ENCODE measurements around the gene LARGE1.

DNA sequence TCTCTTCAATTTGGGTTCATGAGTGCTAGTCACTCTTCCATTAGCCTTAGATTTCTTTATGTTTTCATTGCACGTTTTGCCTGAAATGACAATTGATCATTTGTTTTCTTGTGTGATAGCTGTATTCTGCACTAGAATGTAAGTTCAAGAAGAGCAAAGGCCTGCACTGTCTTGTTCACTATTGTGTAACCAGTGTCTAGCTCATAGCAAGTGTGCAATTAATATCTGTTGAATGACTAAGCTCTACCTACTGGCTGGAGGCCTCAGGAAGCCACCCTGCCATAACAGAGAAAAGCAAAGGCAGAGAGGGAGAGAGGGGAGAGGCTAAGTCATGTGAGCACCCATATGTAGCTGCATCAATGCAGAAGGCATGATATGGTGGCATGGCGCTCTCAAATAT, 569.3 kb downstream of the LARGE1 start:
- TF ChIP-seq, protein P1, sequence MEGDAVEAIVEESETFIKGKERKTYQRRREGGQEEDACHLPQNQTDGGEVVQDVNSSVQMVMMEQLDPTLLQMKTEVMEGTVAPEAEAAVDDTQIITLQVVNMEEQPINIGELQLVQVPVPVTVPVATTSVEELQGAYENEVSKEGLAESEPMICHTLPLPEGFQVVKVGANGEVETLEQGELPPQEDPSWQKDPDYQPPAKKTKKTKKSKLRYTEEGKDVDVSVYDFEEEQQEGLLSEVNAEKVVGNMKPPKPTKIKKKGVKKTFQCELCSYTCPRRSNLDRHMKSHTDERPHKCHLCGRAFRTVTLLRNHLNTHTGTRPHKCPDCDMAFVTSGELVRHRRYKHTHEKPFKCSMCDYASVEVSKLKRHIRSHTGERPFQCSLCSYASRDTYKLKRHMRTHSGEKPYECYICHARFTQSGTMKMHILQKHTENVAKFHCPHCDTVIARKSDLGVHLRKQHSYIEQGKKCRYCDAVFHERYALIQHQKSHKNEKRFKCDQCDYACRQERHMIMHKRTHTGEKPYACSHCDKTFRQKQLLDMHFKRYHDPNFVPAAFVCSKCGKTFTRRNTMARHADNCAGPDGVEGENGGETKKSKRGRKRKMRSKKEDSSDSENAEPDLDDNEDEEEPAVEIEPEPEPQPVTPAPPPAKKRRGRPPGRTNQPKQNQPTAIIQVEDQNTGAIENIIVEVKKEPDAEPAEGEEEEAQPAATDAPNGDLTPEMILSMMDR (IDR thresholded peaks at IDR 0.05), result no peak
- no peak for TF ChIP-seq POLR2AphosphoS5 (IDR thresholded peaks at IDR 0.05; ENCODE audit: low read depth, low read length)
- TF ChIP-seq, protein P2, sequence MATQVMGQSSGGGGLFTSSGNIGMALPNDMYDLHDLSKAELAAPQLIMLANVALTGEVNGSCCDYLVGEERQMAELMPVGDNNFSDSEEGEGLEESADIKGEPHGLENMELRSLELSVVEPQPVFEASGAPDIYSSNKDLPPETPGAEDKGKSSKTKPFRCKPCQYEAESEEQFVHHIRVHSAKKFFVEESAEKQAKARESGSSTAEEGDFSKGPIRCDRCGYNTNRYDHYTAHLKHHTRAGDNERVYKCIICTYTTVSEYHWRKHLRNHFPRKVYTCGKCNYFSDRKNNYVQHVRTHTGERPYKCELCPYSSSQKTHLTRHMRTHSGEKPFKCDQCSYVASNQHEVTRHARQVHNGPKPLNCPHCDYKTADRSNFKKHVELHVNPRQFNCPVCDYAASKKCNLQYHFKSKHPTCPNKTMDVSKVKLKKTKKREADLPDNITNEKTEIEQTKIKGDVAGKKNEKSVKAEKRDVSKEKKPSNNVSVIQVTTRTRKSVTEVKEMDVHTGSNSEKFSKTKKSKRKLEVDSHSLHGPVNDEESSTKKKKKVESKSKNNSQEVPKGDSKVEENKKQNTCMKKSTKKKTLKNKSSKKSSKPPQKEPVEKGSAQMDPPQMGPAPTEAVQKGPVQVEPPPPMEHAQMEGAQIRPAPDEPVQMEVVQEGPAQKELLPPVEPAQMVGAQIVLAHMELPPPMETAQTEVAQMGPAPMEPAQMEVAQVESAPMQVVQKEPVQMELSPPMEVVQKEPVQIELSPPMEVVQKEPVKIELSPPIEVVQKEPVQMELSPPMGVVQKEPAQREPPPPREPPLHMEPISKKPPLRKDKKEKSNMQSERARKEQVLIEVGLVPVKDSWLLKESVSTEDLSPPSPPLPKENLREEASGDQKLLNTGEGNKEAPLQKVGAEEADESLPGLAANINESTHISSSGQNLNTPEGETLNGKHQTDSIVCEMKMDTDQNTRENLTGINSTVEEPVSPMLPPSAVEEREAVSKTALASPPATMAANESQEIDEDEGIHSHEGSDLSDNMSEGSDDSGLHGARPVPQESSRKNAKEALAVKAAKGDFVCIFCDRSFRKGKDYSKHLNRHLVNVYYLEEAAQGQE (IDR thresholded peaks at IDR 0.05; ENCODE audit: insufficient read depth in 1 of 2, low read depth in 2 of 2, low read length in 1 of 2), result no peak

Measured in Panc1 (cell line).